Keratinocyte (primary cell): Measurements from ENCODE around the gene RPS8.

ENCODE experiments used
- CTCF ChIP-seq, 3 experiments: IDR thresholded peaks in 1 of 3; conservative IDR thresholded peaks in 1 of 3; optimal IDR thresholded peaks in 1 of 3; 2 replicates in 2 of 3; 3 replicates in 1 of 3; pipeline versions ENCODE3 to v1.5.1; 2011; ENCODE audit warnings: low read length in 3 of 3, mild to moderate bottlenecking in 3 of 3, moderate library complexity in 2 of 3, control low read depth in 1 of 3, inconsistent platforms in 1 of 3; ENCODE audit not compliant: insufficient read depth in 2 of 3; ENCODE audit errors: extremely low read depth in 1 of 3
- EZH2 ChIP-seq: IDR thresholded peaks from one replicate; pipeline ENCODE4 v1.6.1; 2012; ENCODE audit warnings: inconsistent platforms, mild to moderate bottlenecking, low read length, moderate library complexity

GRCh38 chr1:44730741-44731512 is 44.4 kb upstream of the RPS8 start, which contains the start of gene RNU5D-1:
- TF ChIP-seq CTCF (optimal IDR thresholded peaks at IDR 0.05 in 1 of 3, IDR thresholded peaks at IDR 0.05 in 1 of 3, conservative IDR thresholded peaks at IDR 0.05 in 1 of 3; ENCODE audit: extremely low read depth in 1 of 3, insufficient read depth in 2 of 3, low read length in 3 of 3) (peak; percentile 70 to 84 (median 74)), EZH2 (no peak)
